ENCODE data around the gene AZGP1. TPM values are rescaled to one million over a fixed set of nuclear protein-coding genes. Genes with fewer than 3 reads are reported as not detected.
"Not testable (repeated sequence)": the region's sequence is repeated elsewhere in the genome, so short reads cannot be mapped to it uniquely, and the experiment has no call there.

AZGP1 gene
- total RNA-seq = not detected

DNA sequence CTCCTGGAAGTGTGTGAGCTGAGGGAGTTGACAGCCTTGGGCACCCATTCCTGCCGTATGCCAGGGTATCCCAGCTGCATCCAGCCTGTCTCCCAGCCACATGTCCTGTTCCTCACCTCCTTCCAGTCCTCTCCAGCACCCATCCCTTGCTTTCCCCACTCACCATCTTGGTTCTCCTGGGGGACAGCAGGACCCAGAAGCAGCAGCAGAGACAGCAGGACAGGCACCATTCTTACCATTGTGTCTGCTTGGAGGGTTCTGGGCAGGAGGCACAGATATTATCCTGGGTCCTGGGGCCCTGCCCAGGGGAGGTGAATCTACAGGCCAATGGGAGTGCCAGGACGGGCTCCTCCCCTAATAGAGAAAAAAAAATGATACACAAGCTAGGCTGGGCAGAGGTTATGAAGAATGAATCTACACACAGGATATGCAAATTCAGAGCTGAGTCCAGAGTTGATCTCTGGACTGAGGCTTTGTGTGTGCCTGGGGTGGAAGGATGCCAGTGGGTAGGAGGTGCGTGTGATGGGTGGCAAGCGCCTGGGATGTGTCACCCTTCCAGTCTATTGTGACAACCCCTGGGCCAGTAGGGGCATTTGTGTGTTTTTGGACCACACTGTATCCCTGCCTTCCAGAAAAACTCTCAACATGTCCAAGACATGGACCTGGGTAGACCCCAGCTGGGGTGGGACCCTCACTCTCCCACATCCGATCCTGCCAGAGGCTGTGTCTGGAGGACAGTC, at the start of gene AZGP1:
TSS of gene AZGP1 (minus strand) at position 250 of the 740 bp plus-strand sequence. CDS start at position 239, 11 bp downstream.
- Histone ChIP-seq H3K4me3 (ENCODE audit: low read length) (no peak within 1 kb of the TSS), H3K4me1 (ENCODE audit: insufficient read depth, low read length) (peaks cover 3% of the 10 kb centered on the region), H3K9me3 (ENCODE audit: low read depth, low read length) (no peaks in the 10 kb centered on the region), H3K27me3 (ENCODE audit: insufficient read depth, low read length) (no peaks in the 10 kb centered on the region)

DNA sequence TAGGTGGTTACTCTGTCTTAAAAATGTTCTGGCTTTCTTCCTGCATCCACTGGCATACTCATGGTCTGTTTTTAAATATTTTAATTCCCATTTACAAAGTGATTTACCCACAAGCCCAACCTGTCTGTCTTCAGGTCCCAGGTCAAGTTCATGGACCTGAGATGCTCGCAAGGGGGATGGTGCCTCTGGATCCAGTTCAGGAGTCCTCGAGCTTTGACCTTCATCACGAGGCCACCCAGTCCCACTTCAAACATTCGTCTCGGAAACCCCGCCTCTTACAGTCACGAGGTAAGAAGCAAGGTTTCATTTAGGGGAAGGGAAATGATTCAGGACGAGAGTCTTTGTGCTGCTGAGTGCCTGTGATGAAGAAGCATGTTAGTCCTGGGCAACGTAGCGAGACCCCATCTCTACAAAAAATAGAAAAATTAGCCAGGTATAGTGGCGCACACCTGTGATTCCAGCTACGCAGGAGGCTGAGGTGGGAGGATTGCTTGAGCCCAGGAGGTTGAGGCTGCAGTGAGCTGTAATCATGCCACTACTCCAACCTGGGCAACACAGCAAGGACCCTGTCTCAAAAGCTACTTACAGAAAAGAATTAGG, 48.3 kb upstream of the AZGP1 start:
- H3K27me3 ChIP-seq (ENCODE audit: insufficient read depth, low read length) = no peaks in the 10 kb centered on the region
- H3K9me3 ChIP-seq (ENCODE audit: low read depth, low read length) = no peaks in the 10 kb centered on the region
- no peaks in the 10 kb centered on the region for H3K4me1 ChIP-seq (ENCODE audit: insufficient read depth, low read length)
- H3K4me3 ChIP-seq (ENCODE audit: low read length) = no peak overlapping the region

- Histone ChIP-seq H3K4me1 (ENCODE audit: insufficient read depth, low read length) (no peaks in the 10 kb centered on the region), H3K4me3 (ENCODE audit: low read length) (no peak overlapping the region), H3K9me3 (ENCODE audit: low read depth, low read length) (no peaks in the 10 kb centered on the region), H3K27me3 (ENCODE audit: insufficient read depth, low read length) (no peaks in the 10 kb centered on the region)
Observed at GRCh38 chr7:100023526-100023925, 47.7 kb upstream of the AZGP1 start.

GRCh38 chr7:100022621-100023020, 46.8 kb upstream of the AZGP1 start:
- Histone ChIP-seq H3K4me3 (ENCODE audit: low read length) (no peak overlapping the region), H3K27me3 (ENCODE audit: insufficient read depth, low read length) (no peaks in the 10 kb centered on the region), H3K4me1 (ENCODE audit: insufficient read depth, low read length) (no peaks in the 10 kb centered on the region), H3K9me3 (ENCODE audit: low read depth, low read length) (no peaks in the 10 kb centered on the region)

- Histone ChIP-seq H3K9me3 (ENCODE audit: low read depth, low read length) (no peaks in the 10 kb centered on the region), H3K27me3 (ENCODE audit: insufficient read depth, low read length) (no peaks in the 10 kb centered on the region), H3K4me1 (ENCODE audit: insufficient read depth, low read length) (peaks cover 10% of the 10 kb centered on the region), H3K4me3 (ENCODE audit: low read length) (no peak overlapping the region)
Observed at GRCh38 chr7:100021297-100021696, 45.5 kb upstream of the AZGP1 start.

DNA sequence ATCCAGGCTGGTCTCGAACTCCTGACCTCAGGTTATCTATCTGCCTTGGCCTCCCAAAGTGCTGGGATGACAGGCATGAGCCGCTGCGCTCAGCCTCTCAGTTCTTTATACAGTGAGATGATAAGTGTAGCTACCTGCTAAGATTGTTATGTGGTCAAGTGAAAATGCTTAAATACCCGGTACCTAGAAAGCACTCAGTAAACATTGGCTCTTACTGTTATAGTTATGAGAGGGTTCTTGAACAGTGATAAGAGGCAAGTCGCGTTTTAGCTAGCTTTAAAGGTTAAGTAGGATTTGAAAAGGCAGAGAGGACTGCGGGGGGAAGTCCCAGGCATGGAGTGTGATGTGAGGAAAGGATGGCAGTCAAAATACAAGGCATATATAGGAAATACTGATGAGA, 44.1 kb upstream of the AZGP1 start:
- H3K4me1 ChIP-seq (ENCODE audit: insufficient read depth, low read length) = peaks cover 19% of the 10 kb centered on the region
- no peaks in the 10 kb centered on the region for H3K27me3 ChIP-seq (ENCODE audit: insufficient read depth, low read length)
- no peak overlapping the region for H3K4me3 ChIP-seq (ENCODE audit: low read length)
- H3K9me3 ChIP-seq (ENCODE audit: low read depth, low read length) = no peaks in the 10 kb centered on the region

DNA sequence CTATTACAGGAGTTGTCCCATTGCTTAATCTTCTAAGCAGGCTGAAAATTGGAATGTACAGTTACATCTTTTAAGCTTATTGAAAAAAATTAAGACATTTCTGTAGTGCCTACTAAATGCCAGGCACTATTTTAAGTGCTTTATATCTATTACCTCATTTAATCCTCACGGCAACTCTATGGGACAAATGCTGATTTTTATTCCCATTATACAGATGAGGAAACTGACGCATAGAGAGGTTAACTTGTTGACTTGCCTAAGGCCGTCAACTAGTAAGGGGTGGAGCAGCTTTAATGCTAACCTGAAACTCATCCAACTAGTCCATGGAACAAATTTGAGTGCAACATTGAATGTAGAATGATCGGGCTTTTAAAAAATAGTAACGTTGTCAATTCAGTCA, 42.0 kb upstream of the AZGP1 start:
- Histone ChIP-seq H3K27me3 (ENCODE audit: insufficient read depth, low read length) (no peaks in the 10 kb centered on the region), H3K4me1 (ENCODE audit: insufficient read depth, low read length) (peaks cover 26% of the 10 kb centered on the region), H3K9me3 (ENCODE audit: low read depth, low read length) (no peaks in the 10 kb centered on the region), H3K4me3 (ENCODE audit: low read length) (no peak overlapping the region)

DNA sequence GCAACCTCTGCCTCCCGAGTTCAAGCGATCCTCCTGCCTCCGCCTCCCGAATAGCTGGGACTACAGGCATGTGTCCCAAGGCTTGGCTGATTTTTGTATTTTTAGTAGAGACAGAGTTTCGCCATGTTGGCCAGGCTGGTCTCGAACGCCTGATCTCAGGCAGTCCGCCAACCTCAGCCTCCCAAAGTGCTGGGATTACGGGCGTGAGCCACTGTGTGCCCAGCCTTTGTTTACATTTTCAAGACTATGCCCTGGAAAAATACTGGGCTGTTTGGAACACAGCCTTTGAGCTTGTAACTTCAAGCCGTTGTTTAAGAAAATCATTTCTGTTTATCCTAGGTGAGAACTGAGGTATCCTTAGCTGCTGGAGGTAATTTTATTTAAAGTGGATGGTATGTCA, 41.5 kb upstream of the AZGP1 start:
- Histone ChIP-seq H3K9me3 (ENCODE audit: low read depth, low read length) (no peaks in the 10 kb centered on the region), H3K4me3 (ENCODE audit: low read length) (no peak overlapping the region), H3K27me3 (ENCODE audit: insufficient read depth, low read length) (no peaks in the 10 kb centered on the region), H3K4me1 (ENCODE audit: insufficient read depth, low read length) (peaks cover 32% of the 10 kb centered on the region)

DNA sequence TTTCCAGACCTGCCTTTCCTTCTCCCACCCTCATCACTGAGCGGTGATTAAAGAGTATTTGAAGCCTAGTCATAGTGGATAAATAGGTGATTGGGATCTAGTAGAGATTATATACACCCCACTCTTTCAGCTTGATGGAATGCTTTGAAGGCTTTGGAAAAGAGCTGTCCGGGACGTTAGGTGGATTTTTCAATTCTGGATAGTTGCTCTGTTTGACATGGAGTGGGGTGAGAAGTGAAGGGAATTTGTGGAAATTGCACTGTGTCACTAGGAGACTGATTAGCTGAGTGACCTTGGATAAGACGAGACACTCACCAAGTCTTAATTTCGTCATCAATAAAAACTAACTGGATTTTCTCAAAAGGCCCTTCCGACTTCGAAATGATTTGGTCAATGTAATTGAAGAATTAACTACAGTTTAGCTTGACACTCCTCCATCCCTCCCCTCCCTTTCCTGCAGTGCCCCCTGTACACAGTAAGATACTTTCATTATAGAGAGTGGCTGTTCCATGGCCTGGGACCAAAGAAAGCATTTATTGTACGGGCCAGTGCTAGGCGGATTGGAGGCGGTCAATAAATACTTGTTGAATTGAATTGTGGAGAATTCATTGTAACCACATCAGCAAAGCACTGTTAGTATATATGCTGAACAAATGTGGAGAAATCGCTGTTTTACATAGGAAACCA, 40.5 kb upstream of the AZGP1 start:
- no peaks in the 10 kb centered on the region for H3K27me3 ChIP-seq (ENCODE audit: insufficient read depth, low read length)
- H3K9me3 ChIP-seq (ENCODE audit: low read depth, low read length) = no peaks in the 10 kb centered on the region
- peaks cover 33% of the 10 kb centered on the region for H3K4me1 ChIP-seq (ENCODE audit: insufficient read depth, low read length)
- peak overlapping the region; percentile 88 for H3K4me3 ChIP-seq (ENCODE audit: low read length)

- Histone ChIP-seq H3K4me3 (ENCODE audit: low read length) (peak within 1 kb of the TSS; percentile 88), H3K4me1 (ENCODE audit: insufficient read depth, low read length) (peaks cover 33% of the 10 kb centered on the region), H3K9me3 (ENCODE audit: low read depth, low read length) (no peaks in the 10 kb centered on the region), H3K27me3 (ENCODE audit: insufficient read depth, low read length) (no peaks in the 10 kb centered on the region)
Observed at GRCh38 chr7:100015232-100016214, 39.7 kb upstream of the AZGP1 start, which contains the start of gene ZKSCAN1. ZKSCAN1 (plus strand) TSS chr7:100015596; CDS start chr7:100023507, 7,911 bp downstream.

DNA sequence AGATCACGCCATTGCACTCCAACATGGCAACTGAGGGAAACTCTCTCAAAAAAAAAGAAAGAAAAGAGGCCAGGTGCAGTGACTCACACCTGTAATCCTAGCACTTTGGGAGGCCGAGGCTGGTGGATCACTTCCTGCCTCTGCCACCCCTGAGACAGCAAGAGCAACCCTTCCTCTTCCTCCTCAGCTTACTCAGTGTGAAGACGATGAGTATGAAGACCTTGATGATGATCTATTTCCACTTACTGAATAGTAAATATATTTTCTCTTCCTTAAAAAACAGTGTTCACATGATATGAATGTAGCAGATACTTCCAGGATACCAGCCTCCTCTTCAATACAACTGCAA, 37.5 kb upstream of the AZGP1 start:
- Histone ChIP-seq H3K4me1 (ENCODE audit: insufficient read depth, low read length) (peaks cover 33% of the 10 kb centered on the region), H3K4me3 (ENCODE audit: low read length) (no peak overlapping the region), H3K9me3 (ENCODE audit: low read depth, low read length) (no peaks in the 10 kb centered on the region), H3K27me3 (ENCODE audit: insufficient read depth, low read length) (no peaks in the 10 kb centered on the region)

DNA sequence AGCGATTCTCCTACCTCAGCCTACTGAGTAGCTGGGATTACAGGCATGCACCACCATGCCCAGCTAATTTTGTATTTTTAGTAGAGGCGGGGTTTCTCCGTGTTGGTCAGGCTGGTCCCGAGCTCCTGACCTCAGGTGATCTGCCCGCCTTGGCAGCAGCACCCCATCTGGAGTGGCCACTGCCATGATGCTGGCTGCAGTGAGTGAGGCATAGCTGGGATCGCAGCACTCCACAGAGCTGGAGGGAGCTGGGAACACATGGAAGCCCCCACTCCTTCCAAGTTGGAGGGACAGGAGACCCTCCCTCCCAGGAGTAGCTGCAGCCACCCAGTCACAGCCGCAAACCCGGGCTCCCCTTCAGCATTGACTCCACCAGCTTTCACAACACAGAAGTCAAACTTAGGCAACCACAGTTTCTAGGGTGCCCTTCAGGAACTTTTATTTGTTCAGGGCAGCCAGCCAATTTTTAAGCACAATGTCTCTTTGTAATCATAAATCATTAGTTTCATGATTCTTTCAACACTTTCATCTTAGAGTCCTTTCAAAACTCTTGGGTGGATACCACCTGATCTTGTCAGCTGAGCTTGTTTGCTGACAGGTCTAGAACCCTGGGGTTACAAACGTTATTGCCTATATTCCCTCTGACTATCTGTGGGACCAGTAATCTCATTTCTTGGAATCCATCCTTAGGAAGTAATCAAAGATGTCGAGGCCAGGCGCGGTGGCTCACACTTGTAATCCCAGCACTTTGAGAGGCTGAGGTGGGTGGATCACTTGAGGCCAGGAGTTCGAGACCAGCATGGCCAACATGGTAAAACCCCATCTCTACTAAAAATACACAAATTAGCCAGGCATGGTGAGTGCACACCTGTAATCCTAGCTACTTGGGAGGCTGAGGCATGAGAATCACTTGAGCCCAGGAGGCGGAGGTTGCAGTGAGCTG, 36.8 kb upstream of the AZGP1 start:
- not testable (repeated sequence) for H3K9me3 ChIP-seq (ENCODE audit: low read depth, low read length); H3K27me3 ChIP-seq (ENCODE audit: insufficient read depth, low read length); H3K4me3 ChIP-seq (ENCODE audit: low read length)
- H3K4me1 ChIP-seq (ENCODE audit: insufficient read depth, low read length) = peaks cover 33% of the 10 kb centered on the region

DNA sequence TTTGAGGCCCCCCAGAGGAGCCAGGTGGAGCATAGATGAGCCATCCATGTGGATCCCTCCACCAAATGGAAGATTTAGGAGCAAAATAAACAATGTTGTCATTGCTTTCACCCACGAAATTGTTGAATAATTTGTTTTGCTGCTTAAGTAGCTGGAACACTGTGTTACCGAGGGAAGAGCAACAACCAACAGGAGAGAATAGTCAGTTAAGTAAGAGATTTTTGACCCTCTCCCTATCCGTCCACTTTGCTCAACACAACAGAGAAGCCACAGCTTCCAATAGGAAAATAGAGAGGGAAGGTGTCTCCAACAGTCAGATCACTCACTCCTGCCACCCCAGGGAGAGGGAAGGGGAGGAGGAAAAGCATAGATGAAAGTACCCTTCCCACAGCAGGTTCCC, 35.7 kb upstream of the AZGP1 start:
- Histone ChIP-seq H3K9me3 (ENCODE audit: low read depth, low read length) (no peaks in the 10 kb centered on the region), H3K4me3 (ENCODE audit: low read length) (no peak overlapping the region)

GRCh38 chr7:100010901-100011300, 35.1 kb upstream of the AZGP1 start:
- H3K4me1 ChIP-seq (ENCODE audit: insufficient read depth, low read length) = peaks cover 19% of the 10 kb centered on the region
- H3K9me3 ChIP-seq (ENCODE audit: low read depth, low read length) = no peaks in the 10 kb centered on the region
- H3K4me3 ChIP-seq (ENCODE audit: low read length) = no peak overlapping the region
- H3K27me3 ChIP-seq (ENCODE audit: insufficient read depth, low read length) = no peaks in the 10 kb centered on the region

More for the DNA sequence above, 35.7 kb upstream of the AZGP1 start:
- Histone ChIP-seq H3K27me3 (ENCODE audit: insufficient read depth, low read length) (no peaks in the 10 kb centered on the region), H3K4me1 (ENCODE audit: insufficient read depth, low read length) (peaks cover 25% of the 10 kb centered on the region)
